HG03520 (cell line): ENCODE data around the gene SPART.

ENCODE experiments used
- ATAC-seq: cut with Tn5 transposase; IDR thresholded peaks from one replicate; pipeline ENCODE4 v1.9.1; 2021; ENCODE audit warnings: mild to moderate bottlenecking, moderate library complexity; ENCODE audit not compliant: unreplicated experiment

SPART gene, protein sequence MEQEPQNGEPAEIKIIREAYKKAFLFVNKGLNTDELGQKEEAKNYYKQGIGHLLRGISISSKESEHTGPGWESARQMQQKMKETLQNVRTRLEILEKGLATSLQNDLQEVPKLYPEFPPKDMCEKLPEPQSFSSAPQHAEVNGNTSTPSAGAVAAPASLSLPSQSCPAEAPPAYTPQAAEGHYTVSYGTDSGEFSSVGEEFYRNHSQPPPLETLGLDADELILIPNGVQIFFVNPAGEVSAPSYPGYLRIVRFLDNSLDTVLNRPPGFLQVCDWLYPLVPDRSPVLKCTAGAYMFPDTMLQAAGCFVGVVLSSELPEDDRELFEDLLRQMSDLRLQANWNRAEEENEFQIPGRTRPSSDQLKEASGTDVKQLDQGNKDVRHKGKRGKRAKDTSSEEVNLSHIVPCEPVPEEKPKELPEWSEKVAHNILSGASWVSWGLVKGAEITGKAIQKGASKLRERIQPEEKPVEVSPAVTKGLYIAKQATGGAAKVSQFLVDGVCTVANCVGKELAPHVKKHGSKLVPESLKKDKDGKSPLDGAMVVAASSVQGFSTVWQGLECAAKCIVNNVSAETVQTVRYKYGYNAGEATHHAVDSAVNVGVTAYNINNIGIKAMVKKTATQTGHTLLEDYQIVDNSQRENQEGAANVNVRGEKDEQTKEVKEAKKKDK

DNA sequence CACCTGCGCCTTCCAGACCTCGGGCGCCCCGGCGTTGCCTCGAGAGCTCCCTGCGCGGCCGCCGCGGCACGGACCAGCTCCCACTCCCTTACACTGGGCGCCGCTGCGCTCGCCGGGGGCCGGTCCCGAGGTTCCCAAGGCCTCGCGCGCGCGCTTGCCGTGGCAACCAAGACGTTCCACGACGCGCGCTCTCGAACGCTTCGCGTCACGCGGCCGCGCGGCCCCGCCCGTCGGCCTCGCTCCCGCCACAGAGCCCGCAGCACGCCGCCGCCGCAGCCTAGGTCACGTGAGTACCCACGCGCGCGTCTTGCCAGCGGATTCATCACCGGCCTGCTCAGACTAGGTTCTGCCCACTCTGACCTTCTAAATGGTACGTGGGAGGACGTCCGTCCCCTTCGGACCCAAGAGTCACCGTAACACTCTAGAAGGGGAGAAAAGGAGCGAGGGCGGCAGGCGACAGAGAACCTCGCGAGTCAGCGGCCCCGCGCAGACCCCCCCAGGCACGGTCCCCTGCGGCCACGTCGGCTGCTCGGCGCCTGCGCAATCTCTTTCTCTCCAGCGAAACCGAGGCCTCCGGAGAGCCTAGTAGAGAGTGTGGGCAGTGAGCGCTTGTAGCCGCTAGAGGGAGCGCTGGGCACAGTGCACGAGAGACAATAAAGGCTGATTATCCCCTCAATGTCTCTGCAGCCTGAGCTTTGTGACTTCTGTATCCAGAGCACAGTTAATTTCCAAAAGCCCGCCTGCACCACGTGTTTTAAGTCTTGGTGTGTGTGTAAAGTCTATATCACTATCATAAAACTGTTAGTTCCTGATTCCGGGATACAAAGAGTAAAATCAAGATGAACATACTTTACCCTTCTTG lies at the start of gene SPART:
TSS of gene SPART (minus strand) at position 173 of the 862 bp plus-strand sequence. CDS start 10,564 bp downstream, outside the sequence.
- peak; percentile 91 for ATAC-seq

DNA sequence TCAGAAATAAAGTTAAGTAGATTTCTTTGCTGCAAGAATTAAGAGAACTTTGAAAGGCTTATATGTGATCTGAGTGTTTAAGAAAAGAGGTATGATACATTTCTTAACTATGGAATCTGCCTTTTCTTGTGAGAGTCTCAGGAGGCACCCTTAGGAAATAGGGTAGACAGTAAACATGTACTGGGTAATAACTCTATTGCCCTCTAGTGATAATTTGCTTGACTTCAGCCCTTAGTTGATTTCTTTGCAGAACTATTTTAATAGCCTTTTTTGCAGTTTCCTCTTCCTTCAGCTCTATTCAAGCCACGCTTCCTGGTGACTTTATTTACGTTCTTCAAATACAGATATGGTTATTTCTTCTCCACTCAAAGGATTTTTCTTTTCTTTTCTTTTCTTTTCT lies 49.1 kb upstream of the SPART start:
- no peak for ATAC-seq

DNA sequence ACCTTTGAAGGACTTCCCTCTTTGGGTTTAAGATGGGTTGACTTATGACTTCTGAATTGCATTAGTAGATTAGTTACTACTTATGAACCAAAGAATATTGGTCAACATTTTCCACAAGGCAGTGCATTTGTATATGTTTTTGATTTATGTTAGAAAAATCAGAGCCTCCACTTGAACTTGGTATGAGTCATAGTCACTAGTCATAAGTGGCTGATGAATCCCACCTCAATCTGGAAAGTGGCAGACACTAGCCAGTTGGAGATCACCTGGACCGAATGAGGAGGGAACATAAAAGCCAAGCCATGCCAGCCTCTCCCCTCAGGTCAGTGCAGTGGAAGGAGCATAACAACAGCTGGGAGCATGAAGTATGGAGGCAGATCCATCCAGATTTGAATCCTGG lies 39.3 kb upstream of the SPART start:
- ATAC-seq, result no peak

DNA sequence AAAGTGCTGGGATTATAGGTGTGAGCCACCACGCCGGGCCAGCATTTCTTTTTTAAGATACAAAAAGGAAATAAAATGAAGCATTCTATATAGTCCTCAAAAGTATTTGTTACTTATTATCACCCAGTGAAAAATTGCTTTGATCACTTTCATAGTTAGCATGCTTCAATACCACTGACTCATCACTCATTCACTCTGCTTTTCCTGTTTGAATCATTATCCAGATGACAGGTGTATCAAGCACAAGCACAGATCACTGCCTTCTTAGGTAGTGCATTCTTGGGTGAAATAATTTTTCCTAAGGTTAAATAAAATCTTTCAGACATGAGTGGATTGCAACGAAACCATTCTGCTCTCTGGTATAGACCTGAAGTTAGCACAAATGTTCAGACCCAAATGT lies 35.8 kb upstream of the SPART start:
- no peak for ATAC-seq

DNA sequence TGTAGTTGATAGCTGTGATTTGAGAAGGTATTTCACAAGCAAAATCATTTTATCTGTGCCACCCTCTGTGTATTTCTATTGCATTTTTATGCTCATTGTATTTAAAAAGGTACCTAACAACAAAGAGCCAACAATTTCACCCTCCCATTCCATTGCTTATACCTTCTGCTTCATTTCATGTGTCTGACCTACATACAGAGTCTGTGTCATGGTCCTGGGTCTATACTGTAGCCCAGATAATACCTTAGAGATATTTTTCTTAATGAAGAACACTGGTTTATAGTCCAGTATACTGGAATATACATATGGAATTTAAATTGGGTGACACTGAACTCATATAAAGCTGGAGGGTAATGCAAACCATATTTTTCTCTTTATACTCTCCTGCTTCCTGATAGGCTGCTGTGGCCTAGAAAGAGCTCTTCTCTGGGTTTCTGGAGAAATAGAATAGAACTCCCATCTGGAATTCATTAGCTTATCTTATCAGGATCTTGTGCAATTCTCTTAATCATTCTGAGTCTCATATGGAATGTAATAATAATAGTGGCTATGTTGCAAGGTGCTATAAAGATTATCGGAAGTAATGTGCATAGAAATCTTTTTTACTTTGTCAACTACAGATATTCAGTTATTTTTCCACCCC lies 31.8 kb upstream of the SPART start:
- ATAC-seq, result no peak

DNA sequence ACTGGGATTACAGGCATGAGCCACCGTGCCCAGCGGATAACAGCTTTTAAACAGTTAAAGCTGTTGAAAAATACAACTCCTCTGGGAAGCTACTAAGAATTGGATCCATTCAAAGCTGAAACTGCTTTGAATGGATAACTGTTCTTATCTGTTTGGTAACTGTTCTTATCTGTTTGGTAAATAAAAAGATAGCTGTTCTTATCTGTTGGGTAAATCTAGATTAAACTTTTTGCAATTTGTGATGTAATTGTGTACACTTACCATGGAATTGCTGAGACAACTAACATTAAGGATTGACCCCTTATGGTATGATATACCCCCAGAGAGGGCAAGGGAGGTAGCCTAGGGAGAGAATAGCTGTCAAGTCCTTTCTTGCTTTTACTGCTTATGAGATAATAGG lies 27.9 kb upstream of the SPART start:
- ATAC-seq, result no peak

DNA sequence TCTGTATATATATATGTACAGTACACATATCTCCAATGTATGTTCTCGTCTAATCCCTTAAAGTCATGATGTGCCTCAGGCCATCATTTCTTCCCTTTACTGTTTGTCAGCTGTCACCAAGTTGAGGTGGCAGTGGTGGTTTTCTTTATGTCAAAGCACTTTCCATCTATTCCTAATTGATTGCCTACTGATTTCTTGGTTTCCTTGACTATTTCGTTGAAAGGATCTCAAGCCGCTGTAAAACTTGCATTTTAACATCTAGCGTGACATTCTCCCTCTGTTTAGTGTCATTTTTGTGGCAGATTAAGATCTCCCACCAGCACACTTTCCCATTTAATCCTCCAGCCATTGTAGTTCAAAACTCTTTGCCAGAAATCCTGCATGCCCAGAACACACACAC lies 25.0 kb upstream of the SPART start:
- ATAC-seq, result no peak

DNA sequence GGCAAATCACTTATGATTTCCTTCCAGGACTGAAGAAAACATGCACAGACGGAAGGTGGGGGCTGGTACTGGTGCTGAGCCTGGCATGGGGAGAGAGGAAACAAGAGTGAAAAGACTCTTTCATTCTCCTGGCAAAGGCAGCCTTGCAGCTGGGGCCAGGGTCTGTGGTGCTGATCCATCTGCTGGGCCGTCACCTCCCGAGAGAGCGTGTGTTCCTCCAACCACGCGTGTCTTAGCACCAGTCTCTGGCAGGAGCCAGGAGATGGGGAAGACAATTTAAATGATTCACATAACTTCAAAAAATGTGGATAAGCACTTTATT lies 23.9 kb upstream of the SPART start:
- ATAC-seq, result no peak

DNA sequence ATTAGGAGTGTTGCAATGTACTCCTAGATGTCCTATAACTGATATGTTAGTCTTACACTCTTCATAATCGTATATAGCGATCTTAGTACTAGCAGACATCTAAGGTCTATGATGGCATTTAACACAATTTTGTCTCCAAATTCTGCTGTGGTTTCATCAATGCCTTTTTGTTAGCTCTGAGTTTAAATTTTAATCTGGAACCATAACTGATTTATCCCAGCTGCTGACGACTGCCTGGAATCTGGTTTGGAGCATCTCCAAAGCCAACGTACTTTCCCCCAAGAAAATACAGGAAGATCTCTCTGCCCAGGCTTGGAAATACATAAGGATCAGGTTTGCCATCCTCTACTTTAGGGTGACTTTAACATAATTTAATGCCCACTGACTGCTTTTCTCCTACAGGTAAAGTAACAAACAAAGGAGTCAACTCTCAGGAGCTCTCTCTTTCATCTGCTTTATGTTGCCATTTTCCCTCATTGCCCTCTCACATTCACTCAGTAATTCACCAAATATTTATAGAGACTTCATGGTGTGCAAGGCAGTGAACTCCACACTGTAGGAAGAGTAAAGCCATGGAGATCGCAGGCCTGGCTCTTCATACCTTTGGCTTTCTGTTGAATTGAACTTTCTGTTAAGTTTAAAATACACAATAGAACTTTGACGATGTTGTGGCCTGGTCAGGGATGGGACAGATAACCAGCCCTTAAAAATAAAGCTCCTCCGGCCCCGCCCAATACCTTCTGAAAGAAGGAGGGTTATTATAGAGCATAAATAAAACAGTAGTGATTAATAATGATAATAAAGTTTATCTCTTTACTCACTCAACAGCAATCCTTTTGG lies 23.3 kb upstream of the SPART start:
- ATAC-seq, result no peak

DNA sequence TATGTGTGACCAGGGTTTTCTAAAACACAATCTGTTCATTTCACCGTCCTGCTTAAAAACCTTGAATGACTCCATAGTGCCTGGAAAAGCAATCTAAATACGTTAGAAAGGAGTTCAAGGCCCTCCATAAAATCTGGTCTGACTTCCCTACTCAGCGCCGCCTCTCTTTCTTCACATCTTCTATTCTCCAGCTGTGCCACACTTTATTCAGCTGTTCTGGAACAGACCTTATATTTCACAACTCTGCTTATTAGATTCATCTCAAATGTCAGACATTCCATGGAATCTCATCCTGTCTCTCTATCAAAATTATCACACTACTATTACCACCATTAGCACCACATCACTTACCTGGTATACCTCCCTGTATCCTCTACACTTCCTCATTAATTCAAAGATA lies 19.8 kb upstream of the SPART start:
- no peak for ATAC-seq

DNA sequence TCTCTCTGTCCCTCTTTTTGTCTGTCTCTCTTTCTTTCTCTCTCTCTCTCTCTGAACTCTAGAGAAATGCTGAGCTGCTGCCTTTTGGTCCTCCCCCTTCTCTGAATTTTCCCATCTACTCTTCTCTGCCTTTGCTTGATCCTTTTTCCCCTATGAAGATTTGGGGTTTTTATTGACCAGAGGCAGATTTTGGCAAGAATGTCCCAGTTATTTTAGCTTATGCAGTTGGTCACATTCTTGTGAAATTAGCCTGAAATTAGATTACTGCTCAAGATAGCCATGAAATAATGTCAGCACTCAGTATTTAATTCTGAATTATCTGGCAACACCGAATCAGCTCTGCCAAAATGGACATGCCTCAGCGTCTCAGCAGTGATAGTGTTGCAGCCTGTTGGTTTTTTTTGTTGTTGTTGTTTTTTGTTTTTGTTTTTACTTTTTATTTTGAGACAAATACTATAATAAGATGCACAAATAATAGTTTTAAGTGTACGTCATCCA lies 17.2 kb upstream of the SPART start:
- ATAC-seq, result no peak

DNA sequence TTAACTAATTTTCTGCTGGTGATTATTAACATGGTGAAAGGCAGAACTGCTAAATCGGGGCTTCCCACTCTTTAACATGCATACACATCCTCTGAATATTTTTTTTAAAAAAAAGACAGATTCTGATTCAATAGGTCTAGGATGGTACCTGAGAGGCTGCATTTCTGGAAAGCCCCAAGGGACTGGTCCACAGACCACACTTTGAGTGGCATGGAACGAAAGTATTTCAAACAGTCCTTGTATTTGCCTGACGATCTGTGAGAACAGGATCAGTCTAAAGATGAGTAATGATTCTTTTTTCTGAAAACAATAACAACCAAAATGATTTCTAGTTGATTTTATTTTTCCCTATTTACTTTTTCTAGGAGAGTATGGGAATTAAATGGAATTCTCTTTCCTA lies 16.7 kb upstream of the SPART start:
- no peak for ATAC-seq

DNA sequence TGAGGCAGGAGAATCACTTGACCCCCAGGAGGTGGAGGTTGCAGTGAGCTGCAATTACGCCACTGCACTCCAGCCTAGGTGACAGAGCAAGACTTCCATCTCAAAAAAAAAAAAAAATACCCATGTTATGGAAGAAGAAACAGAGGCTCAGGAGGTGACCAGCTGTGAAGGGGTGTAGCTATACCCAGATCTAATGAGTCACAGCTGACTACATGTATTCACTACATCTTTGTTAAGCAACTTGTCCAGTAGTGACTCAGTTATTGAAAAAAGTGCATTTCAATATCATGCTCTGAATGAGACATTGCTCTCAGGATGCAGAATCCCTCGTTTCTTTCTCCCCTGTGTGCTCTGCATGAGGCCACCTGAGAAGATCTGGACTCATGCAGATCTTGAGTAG lies 16.1 kb upstream of the SPART start:
- ATAC-seq, result no peak

DNA sequence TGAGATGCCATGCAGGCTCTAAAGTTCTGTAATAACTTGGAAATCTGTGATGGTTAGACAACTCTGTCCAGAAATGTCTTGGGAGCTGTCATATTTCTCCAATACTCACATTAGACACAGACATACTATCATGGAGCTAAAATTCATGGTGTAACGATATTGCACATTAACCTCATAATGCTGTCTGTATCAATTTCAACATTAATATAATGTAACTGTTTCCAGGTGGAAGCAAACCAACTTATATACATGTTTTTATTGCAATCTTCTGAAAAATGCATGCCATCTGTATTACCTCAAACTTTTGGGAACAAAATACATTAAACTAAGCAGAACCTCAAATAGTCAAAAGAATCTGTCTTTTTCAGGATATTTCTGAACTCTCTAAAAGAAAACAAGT lies 14.7 kb upstream of the SPART start:
- no peak for ATAC-seq

DNA sequence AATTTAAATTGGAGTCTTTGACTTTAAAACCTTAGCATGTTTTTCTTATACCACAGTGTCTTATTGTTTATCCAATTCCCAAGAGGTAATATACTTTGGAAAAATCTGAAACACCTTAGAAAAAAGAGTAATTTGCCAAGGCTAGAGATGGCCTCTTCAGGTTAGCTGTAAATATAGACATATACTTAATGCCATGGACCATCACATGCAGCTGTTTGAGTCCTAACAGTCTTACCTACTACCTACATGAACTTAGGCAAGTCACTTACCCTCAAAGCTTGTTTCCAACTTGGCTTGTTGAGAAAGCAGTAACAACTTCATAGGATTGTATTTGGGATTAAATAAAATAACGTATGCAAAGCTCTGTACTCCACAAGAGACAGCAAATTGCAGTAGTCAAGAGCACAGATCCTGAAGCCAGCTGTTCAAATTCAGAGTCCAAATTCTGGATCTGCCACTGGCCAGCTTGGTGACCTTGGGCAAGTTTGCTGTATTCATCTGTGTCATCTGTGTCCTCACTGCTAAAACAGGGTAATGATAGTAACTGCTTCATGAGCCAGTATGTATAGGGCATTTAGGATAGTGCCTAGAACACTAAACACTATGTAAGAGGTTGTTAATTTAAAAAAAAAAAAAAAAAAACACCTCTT lies 13.2 kb upstream of the SPART start:
- no peak for ATAC-seq

DNA sequence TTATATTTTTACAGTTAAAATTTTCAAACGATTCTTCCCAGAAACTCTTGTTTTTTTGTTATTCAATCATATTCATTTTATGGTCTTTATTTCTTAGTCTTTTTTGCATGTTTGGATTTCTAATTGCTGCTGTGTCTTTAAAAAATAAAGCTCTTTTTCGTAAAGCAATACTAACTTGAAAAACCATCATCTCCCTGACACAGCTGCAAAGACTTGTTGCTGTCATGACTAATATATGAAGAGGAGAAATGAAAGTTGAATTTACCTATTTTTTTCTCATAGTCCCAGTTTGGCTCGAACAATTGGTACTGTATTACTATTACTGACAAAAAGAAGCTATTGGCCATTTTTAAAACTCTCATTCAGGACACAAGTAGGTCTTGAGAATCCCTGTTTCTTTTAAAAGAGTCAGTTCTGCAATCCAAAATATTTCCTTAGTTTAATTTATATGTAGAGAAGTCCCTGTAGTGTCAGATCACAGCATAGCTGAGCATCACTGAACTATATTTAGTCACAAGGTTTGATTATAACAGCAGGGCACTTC lies 12.1 kb upstream of the SPART start:
- ATAC-seq, result no peak

DNA sequence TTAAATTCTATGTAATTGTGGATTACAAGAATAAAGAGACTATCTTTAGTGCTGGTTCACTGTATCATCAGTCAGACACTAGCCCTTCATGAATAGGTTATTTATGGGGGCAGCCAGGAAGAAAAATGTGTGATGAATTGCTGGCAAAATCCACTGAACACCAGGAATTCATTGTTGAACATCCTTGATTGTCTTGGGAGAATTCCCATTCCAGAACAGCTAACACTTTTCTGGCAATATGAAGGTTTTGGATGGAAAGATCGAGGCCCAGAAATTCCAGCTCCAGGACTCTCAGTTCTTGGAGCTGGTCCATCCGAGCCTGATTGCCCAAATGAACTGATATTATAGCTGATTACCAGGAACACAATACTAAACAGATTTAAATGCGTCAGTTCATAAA lies 11.5 kb upstream of the SPART start:
- no peak for ATAC-seq

DNA sequence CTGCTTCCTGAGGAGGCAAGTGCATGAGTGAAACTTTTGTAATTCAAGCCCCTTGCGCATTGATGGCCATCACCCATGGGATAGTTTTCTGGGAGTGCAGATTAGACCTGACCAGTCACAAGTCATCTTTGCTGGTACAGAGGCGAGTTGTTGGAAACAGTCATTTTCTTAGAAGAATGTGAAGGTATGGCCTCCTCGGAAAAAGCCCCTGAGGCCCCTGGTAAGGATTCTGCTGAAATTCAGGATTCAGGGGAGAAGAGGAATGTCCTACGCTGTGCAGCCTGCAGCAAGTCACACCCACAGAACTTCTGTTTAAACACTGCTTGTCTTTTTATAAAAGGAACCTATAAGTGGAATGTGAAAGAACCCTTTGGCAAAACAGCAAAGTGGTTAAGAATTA lies 11.0 kb upstream of the SPART start:
- no peak for ATAC-seq

DNA sequence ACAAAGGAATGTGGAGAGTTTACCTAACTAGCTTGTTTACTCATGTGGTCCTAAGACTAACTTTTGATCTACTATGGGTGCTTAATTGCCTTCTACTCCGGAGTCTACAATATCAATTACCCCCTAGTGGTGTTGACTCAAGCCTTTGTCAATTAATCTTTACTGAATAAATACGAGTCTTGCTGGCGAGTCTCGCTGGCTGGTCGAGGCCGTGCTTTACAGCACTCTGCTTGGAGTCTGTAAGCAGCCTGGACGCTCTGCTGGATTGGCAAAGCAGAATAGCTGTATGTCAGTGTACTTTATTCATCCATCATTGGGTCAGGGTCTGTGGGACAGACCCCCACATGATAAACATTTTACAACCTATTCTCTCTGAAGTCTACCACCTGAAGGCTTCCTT lies 9.9 kb upstream of the SPART start:
- no peak for ATAC-seq
